ENCODE data around the gene B4GAT1.
"Not testable (repeated sequence)": the region's sequence is repeated elsewhere in the genome, so short reads cannot be mapped to it uniquely, and the experiment has no call there.

B4GAT1 gene

GRCh38 chr11:66362481-66363147 is 15.2 kb upstream of the B4GAT1 start:
- DNase-seq: no peak

- no peak for DNase-seq
Measured at GRCh38 chr11:66361502-66361941, 14.1 kb upstream of the B4GAT1 start.

GRCh38 chr11:66360406-66361073 is 13.1 kb upstream of the B4GAT1 start:
- DNase-seq: no peak

- no peak for DNase-seq
Measured at GRCh38 chr11:66359662-66360087, 12.2 kb upstream of the B4GAT1 start.

GRCh38 chr11:66350560-66351235 is 3.3 kb upstream of the B4GAT1 start:
- not testable (repeated sequence) for DNase-seq

- no peak for DNase-seq
Measured at GRCh38 chr11:66349084-66349386, 1.6 kb upstream of the B4GAT1 start.

- DNase-seq: peak; percentile 62
Measured at GRCh38 chr11:66346476-66347424, 679 bp downstream of the B4GAT1 start.

- DNase-seq: no peak
Measured at GRCh38 chr11:66345316-66345649, 2.1 kb downstream of the B4GAT1 start.

GRCh38 chr11:66344550-66345315 is 2.7 kb downstream of the B4GAT1 start, which contains the start of gene BRMS1:
Gene BRMS1, minus strand, starts transcription at chr11:66345104. Its CDS starts 2,870 bp downstream, at chr11:66342234.
- peak; percentile 91 for DNase-seq

- no peak for DNase-seq
Measured at GRCh38 chr11:66343176-66343575, 4.3 kb downstream of the B4GAT1 start.

GRCh38 chr11:66341502-66342126 is 5.8 kb downstream of the B4GAT1 start:
- no peak for DNase-seq

GRCh38 chr11:66340596-66341501 is 6.6 kb downstream of the B4GAT1 start:
- no peak for DNase-seq

- DNase-seq: no peak
Measured at GRCh38 chr11:66339686-66340483, 7.5 kb downstream of the B4GAT1 start.

GRCh38 chr11:66339162-66339675 is 8.2 kb downstream of the B4GAT1 start:
- no peak for DNase-seq

GRCh38 chr11:66338276-66339161 is 8.9 kb downstream of the B4GAT1 start:
- no peak for DNase-seq

GRCh38 chr11:66337103-66337899 is 10.1 kb downstream of the B4GAT1 start:
- no peak for DNase-seq

Data from COR-L47 (cell line).